Stimulated activated memory B cell treated with anti-CD40 and anti-IgM and Interleukin-4, amounts not matched to agents 10 μg/mL and 1 μg/mL and 100 μg/mL, for 72 hours (primary cell): ENCODE measurements around the gene PFN3.
"Not testable (repeated sequence)": the region's sequence is repeated elsewhere in the genome, so short reads cannot be mapped to it uniquely, and the experiment has no call there.

Source experiments
- ATAC-seq: fragments of 150-1000 bp; cut with Tn5 transposase; 2 replicates; pipeline ENCODE4 v1.10.0; 2021
- H3K27ac Mint-ChIP-seq: one replicate; pipeline ENCODE4 v1.8.0; 2022; ENCODE audit warnings: mild to moderate bottlenecking, mixed read lengths
- H3K27me3 Mint-ChIP-seq: one replicate; pipeline ENCODE4 v1.8.0; 2022; ENCODE audit warnings: mixed read lengths
- H3K36me3 Mint-ChIP-seq: one replicate; pipeline ENCODE4 v1.8.0; 2022; ENCODE audit warnings: mixed read lengths
- H3K4me1 Mint-ChIP-seq: one replicate; pipeline ENCODE4 v1.8.0; 2022; ENCODE audit warnings: mixed read lengths
- H3K4me3 Mint-ChIP-seq: one replicate; pipeline ENCODE4 v1.8.0; 2022; ENCODE audit warnings: mild to moderate bottlenecking, moderate library complexity, mixed read lengths
- H3K9me3 Mint-ChIP-seq: one replicate; pipeline ENCODE4 v1.8.0; 2022; ENCODE audit warnings: mixed read lengths

Gene PFN3

GRCh38 chr5:177430140-177430951 lies 29.9 kb upstream of the PFN3 start:
- no peak for ATAC-seq
- Mint-ChIP-seq H3K27ac (peak overlapping the region; percentile 71), H3K27me3 (no peaks in the 10 kb centered on the region), H3K36me3 (peaks cover 20% of the 10 kb centered on the region), H3K9me3 (no peaks in the 10 kb centered on the region), H3K4me1 (peaks cover 69% of the 10 kb centered on the region), H3K4me3 (peak overlapping the region; percentile 92)

DNA sequence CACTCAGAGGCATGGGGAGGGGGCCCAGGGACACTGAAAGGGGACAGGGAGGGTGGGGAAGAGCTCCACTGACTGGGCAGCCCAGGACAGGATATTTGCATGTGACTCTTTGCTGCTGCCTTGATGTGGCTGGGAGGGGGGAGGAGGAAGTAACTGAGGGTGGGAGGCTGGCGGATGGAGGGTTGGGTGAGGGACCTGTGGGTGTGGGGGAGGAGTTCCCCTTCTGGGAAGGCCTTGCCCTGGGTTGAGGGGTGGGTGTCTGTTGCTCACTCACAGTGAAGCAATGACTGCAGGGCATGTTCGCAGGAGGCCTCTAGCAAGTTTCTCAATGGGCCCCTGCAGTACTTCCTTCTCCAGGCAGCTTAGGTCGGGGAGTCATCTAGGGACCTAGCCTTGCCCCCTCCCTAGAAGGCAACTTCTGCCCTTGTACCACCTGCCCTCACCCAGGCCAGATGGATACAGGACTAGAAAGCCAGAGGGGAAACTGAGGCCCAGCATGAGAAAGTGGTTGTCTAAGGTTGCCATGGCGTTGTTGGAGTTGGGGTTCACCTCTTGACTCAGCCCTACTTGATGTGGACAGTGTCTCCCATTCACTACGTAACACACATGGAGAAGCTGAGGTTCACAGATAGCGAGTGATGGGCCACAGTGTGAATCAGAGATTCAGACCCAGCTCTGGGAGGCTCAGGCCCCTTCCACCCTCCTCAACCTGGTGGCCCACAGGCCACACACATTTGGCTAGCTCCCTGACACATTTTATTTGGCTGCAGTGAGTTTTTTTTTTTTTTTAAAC lies 29.0 kb upstream of the PFN3 start:
- peak overlapping the region; percentile 92 for H3K4me3 Mint-ChIP-seq
- no peaks in the 10 kb centered on the region for H3K9me3 Mint-ChIP-seq
- peaks cover 20% of the 10 kb centered on the region for H3K36me3 Mint-ChIP-seq
- H3K27ac Mint-ChIP-seq, result peak overlapping the region; percentile 71
- H3K27me3 Mint-ChIP-seq, result no peaks in the 10 kb centered on the region
- peaks cover 75% of the 10 kb centered on the region for H3K4me1 Mint-ChIP-seq
- ATAC-seq, result no peak

DNA sequence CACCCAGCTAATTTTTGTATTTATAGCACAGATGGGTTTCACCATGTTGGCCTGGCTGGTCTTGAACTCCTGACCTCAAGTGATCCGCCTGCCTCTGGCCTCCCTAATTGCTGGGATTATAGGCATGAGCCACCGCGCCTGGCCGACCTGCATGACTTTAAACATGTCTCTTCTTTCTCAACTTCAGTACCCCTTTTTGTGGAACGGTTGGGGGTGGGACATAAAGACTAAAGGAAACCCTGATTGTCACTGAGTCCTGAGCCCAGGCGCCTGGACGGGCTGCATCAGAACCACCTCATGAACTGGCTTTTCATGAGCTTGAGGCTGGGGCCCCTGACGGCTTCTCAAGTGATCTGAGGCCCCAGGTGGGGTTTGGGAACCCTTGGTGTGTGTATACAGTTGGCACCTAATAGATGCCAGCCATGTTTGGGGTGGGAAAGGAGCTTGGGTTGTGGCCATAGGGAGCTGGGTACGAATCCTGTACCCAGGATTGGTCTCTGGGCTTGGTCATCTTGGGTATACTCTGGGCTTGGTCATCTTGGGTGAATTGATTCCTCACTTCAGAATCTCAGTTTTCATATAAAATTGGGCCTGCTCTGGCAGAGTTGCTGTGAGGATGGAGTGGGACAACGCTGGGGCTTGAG lies 28.2 kb upstream of the PFN3 start:
- Mint-ChIP-seq H3K36me3 (peaks cover 20% of the 10 kb centered on the region), H3K9me3 (no peaks in the 10 kb centered on the region)

GRCh38 chr5:177427919-177428573 lies 27.6 kb upstream of the PFN3 start:
- no peak for ATAC-seq
- Mint-ChIP-seq H3K9me3 (no peaks in the 10 kb centered on the region), H3K4me1 (peaks cover 71% of the 10 kb centered on the region), H3K36me3 (peaks cover 14% of the 10 kb centered on the region), H3K27me3 (no peaks in the 10 kb centered on the region), H3K27ac (peak overlapping the region; percentile 71), H3K4me3 (peak overlapping the region; percentile 92)

More for the DNA sequence above, 28.2 kb upstream of the PFN3 start:
- ATAC-seq, result no peak
- Mint-ChIP-seq H3K27ac (peak overlapping the region; percentile 71), H3K4me1 (peaks cover 75% of the 10 kb centered on the region), H3K4me3 (peak overlapping the region; percentile 92), H3K27me3 (no peaks in the 10 kb centered on the region)

DNA sequence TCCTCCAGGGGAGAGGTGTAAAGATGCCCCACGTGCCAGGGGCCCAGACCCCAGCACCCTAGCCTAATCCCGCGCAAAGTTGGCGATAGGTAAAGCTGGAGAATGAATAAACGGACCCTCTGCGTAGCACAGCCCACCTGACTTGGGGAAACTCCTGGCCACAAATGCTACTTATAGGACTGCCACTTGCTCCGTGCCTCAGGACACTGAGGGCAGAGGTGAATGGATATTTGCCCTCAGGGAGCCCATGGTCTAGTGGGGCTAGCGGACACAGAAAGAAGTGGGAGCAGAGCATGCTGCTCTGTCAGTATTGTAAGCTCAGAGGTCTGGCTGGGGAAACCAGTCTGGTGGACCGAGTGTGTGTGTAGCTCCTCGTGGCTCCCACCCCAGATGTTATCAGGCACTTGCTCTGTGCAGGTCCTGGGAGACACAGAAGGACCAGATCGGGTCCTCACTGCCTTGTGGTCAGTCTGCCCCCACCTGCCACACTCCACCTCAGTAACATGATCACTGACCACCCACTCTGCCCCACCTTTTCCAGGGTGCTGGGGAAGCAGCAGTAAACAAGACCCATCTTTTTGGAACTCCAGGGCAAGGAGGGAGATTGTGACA lies 26.9 kb upstream of the PFN3 start:
- ATAC-seq, result no peak
- H3K4me1 Mint-ChIP-seq, result peaks cover 65% of the 10 kb centered on the region
- H3K27ac Mint-ChIP-seq, result peak overlapping the region; percentile 71
- peaks cover 10% of the 10 kb centered on the region for H3K36me3 Mint-ChIP-seq
- H3K27me3 Mint-ChIP-seq, result no peaks in the 10 kb centered on the region
- H3K9me3 Mint-ChIP-seq, result no peaks in the 10 kb centered on the region
- peak overlapping the region; percentile 92 for H3K4me3 Mint-ChIP-seq

GRCh38 chr5:177426566-177427210 lies 26.2 kb upstream of the PFN3 start, which contains the start of gene GRK6:
Gene GRK6 (plus strand): TSS chr5:177426676. CDS start chr5:177426846, 170 bp downstream.
- Mint-ChIP-seq H3K4me3 (peak within 1 kb of the TSS; percentile 92), H3K36me3 (peaks cover 5% of the 10 kb centered on the region), H3K4me1 (peaks cover 58% of the 10 kb centered on the region), H3K9me3 (no peaks in the 10 kb centered on the region), H3K27me3 (no peaks in the 10 kb centered on the region), H3K27ac (peak within 1 kb of the TSS; percentile 71)
- ATAC-seq, result peak; percentile 6

DNA sequence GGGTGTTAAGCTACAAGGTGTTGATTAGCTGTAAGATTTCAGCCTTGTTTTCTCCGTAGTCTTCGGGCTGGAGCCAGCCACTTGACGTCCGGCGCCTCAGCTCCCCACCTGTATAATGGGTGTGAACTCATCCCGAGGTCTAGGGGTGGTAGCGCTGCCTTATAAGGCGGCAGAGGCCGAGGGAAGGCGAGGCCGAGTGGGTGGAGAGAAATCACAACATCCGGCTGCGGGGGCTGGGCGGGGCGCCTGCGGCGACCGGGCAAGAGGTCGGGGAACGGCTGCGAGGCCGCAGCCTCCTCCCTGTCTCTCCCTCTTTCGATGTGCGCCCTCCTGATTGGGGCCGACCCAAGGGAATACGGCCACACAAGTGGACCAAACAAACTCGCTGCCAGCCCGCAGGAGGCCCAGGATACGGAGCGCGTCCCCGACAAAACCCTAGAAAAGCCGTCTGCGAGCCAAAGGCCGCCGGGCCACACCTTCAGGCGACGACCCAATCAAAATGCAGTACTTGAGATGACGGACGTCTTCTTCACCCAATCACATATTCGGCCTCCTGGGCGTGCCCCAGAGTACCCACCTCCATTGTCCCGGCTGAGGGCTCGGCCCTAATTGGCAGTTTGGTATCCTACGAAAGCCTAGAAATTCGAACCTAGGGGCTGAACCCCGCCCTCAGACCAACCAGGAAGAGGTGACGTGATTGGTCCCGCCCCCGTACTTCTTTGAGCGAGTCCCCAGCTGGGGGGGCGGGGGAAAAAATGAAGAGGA lies 25.5 kb upstream of the PFN3 start:
- ATAC-seq, result peak; percentile 93
- Mint-ChIP-seq H3K36me3 (peaks cover 5% of the 10 kb centered on the region), H3K4me3 (peak overlapping the region; percentile 81), H3K4me1 (peaks cover 51% of the 10 kb centered on the region), H3K27ac (peak overlapping the region; percentile 71), H3K27me3 (no peaks in the 10 kb centered on the region), H3K9me3 (no peaks in the 10 kb centered on the region)

GRCh38 chr5:177425196-177425800 lies 24.8 kb upstream of the PFN3 start:
- ATAC-seq, result no peak
- peak overlapping the region; percentile 71 for H3K27ac Mint-ChIP-seq
- H3K27me3 Mint-ChIP-seq, result no peaks in the 10 kb centered on the region
- no peaks in the 10 kb centered on the region for H3K36me3 Mint-ChIP-seq
- H3K4me1 Mint-ChIP-seq, result peaks cover 44% of the 10 kb centered on the region
- no peaks in the 10 kb centered on the region for H3K9me3 Mint-ChIP-seq
- H3K4me3 Mint-ChIP-seq, result peak overlapping the region; percentile 81

DNA sequence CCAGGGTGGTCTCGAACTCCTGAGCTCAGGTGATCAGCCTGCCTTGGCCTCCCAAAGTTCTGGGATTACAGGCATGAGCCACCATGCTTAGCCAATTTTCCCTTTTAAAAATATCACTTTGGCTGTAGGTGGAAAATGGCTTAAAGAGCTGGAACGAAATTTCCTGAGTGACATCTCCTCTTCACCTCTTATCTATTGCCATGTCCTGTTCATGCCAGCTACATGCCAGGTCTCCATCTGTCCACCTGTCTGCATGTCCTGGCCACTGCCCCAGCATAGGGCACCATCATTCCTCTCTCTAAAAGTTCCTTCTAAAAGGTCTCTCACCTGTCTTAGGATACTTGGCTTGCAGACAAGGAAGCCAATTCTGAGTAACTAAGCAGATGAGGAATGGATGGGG lies 23.2 kb upstream of the PFN3 start:
- Mint-ChIP-seq H3K4me3 (no peak overlapping the region), H3K4me1 (peaks cover 28% of the 10 kb centered on the region), H3K36me3 (no peaks in the 10 kb centered on the region), H3K27me3 (no peaks in the 10 kb centered on the region), H3K9me3 (no peaks in the 10 kb centered on the region), H3K27ac (no peak overlapping the region)
- ATAC-seq, result no peak

DNA sequence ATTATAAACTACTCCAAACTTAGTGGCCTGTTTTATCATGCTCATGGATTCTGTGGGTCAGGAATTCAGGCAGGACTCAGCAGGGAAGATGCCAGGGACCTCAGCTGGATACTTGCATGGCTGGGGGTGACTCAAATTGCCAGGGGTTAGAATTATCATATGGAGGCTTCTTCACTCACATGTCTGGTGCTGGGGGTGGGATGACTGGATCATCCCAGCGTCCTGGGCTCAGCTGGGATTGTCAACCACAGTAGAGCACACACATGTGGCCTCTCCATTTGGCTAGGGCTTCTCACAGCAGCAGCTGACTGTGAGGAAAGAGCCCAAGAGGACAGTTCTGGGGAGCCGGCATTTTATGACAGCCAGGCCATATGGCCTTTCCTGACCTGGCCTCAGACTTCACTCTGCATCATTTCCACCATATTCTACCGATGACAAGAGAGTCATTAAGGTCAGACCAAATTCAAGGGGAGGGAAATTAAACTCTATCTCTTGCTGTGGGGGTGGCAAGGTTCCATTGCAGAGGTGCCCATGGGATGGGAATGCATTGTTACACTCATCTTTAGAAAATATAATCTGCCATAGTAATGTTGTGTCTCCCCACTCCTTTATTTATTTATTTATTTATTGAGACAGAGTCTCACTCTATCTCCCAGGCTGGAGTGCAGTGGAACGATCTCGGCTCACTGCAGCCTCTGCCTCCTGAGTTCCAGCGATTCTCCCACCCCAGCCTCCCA lies 20.8 kb upstream of the PFN3 start:
- no peak overlapping the region for H3K27ac Mint-ChIP-seq
- no peaks in the 10 kb centered on the region for H3K9me3 Mint-ChIP-seq
- H3K4me1 Mint-ChIP-seq, result peaks cover 11% of the 10 kb centered on the region
- no peak for ATAC-seq
- no peak overlapping the region for H3K4me3 Mint-ChIP-seq
- no peaks in the 10 kb centered on the region for H3K36me3 Mint-ChIP-seq
- H3K27me3 Mint-ChIP-seq, result no peaks in the 10 kb centered on the region

- H3K4me3 Mint-ChIP-seq, H3K27ac Mint-ChIP-seq, H3K36me3 Mint-ChIP-seq, ATAC-seq, H3K4me1 Mint-ChIP-seq, H3K9me3 Mint-ChIP-seq, H3K27me3 Mint-ChIP-seq: not testable (repeated sequence)
Measured at GRCh38 chr5:177420472-177420871, 20.0 kb upstream of the PFN3 start.

GRCh38 chr5:177419046-177419445 lies 18.6 kb upstream of the PFN3 start:
- H3K4me1 Mint-ChIP-seq, result no peaks in the 10 kb centered on the region
- no peaks in the 10 kb centered on the region for H3K9me3 Mint-ChIP-seq
- no peaks in the 10 kb centered on the region for H3K27me3 Mint-ChIP-seq
- H3K36me3 Mint-ChIP-seq, result no peaks in the 10 kb centered on the region
- ATAC-seq, result no peak
- no peak overlapping the region for H3K27ac Mint-ChIP-seq
- H3K4me3 Mint-ChIP-seq, result no peak overlapping the region

- ATAC-seq, H3K4me1 Mint-ChIP-seq, H3K27ac Mint-ChIP-seq, H3K9me3 Mint-ChIP-seq, H3K36me3 Mint-ChIP-seq, H3K4me3 Mint-ChIP-seq, H3K27me3 Mint-ChIP-seq: not testable (repeated sequence)
Measured at GRCh38 chr5:177417081-177417480, 16.6 kb upstream of the PFN3 start.
